CD14-positive monocyte (primary cell): ENCODE data around the gene RSF1. TPM values are rescaled to one million over a fixed set of nuclear protein-coding genes. Genes with fewer than 3 reads are reported as not detected.

ENCODE experiments used
- DNase-seq, 3 donors: peaks; one replicate each; pipeline ENCODE4 v3.0.0-alpha.2; 2011 to 2022
- H2AFZ ChIP-seq: 2 replicates; pipeline ENCODE4 v1.6.0; 2012; ENCODE audit warnings: mild to moderate bottlenecking, low read depth, low read length, inconsistent platforms; ENCODE audit not compliant: insufficient read depth, poor library complexity, severe bottlenecking
- H3K27ac ChIP-seq, 2 donors: 1 replicate in 1 of 2; 2 replicates in 1 of 2; pipeline ENCODE4 v1.5.1; 2012 to 2013; ENCODE audit warnings: low read length in 2 of 2, control low read depth in 1 of 2, inconsistent platforms in 1 of 2, low read depth in 1 of 2, mild to moderate bottlenecking in 1 of 2
- H3K27me3 ChIP-seq, 2 donors: one replicate each; pipeline versions ENCODE4 v1.6.0 to v1.6.1; 2011 to 2013; ENCODE audit warnings: low read length in 2 of 2; ENCODE audit not compliant: control insufficient read depth in 2 of 2, insufficient read depth in 2 of 2
- H3K36me3 ChIP-seq, 2 donors: replicated peaks in 1 of 2; 1 replicate in 1 of 2; 2 replicates in 1 of 2; pipeline versions ENCODE4 v1.5.1 to v1.6.1; 2012 to 2013; ENCODE audit warnings: low read length in 2 of 2, control low read depth in 1 of 2, inconsistent platforms in 1 of 2, mild to moderate bottlenecking in 1 of 2; ENCODE audit not compliant: insufficient read depth in 2 of 2, control insufficient read depth in 1 of 2
- H3K4me1 ChIP-seq, 2 donors: 1 replicate in 1 of 2; 2 replicates in 1 of 2; pipeline versions ENCODE4 v1.5.1 to v1.6.1; 2012 to 2013; ENCODE audit warnings: low read length in 2 of 2, control low read depth in 1 of 2, inconsistent platforms in 1 of 2, mild to moderate bottlenecking in 1 of 2, moderate library complexity in 1 of 2; ENCODE audit not compliant: insufficient read depth in 2 of 2, control insufficient read depth in 1 of 2
- H3K4me2 ChIP-seq: replicated peaks from 2 replicates; pipeline ENCODE3; 2012; ENCODE audit warnings: low read length, moderate library complexity, mild to moderate bottlenecking; ENCODE audit not compliant: poor library complexity, severe bottlenecking; ENCODE audit errors: extremely low read depth
- H3K4me3 ChIP-seq, 3 experiments: fragments of 200-600 bp in 1 of 3; sonication (generic) in 1 of 3; replicated peaks in 1 of 3; 1 replicate in 2 of 3; 2 replicates in 1 of 3; pipeline ENCODE4 v1.5.1; 2011 to 2013; ENCODE audit warnings: low read length in 3 of 3, mild to moderate bottlenecking in 3 of 3, control low read depth in 2 of 3, low read depth in 2 of 3, inconsistent platforms in 1 of 3, moderate library complexity in 1 of 3
- H3K79me2 ChIP-seq: 2 replicates; pipeline ENCODE4 v1.6.0; 2012; ENCODE audit warnings: mild to moderate bottlenecking, control low read depth, inconsistent platforms, low read length, moderate library complexity; ENCODE audit not compliant: insufficient read depth
- H3K9ac ChIP-seq: 2 replicates; pipeline ENCODE4 v1.6.0; 2017; ENCODE audit warnings: low read length, mild to moderate bottlenecking; ENCODE audit not compliant: insufficient read depth, poor library complexity, severe bottlenecking
- H3K9me3 ChIP-seq, 2 donors: replicated peaks in 1 of 2; 1 replicate in 1 of 2; 2 replicates in 1 of 2; pipeline versions ENCODE4 v1.5.1 to v1.6.1; 2012 to 2013; ENCODE audit warnings: low read length in 2 of 2, control low read depth in 1 of 2; ENCODE audit not compliant: control insufficient read depth in 1 of 2, insufficient read depth in 1 of 2
- H4K20me1 ChIP-seq: 2 replicates; pipeline ENCODE4 v1.6.0; 2012; ENCODE audit warnings: mild to moderate bottlenecking, low read length, control low read depth, moderate library complexity; ENCODE audit not compliant: insufficient read depth
- H3K27ac Mint-ChIP-seq, 7 donors: one replicate each; pipeline ENCODE4 v1.8.0; 2020; ENCODE audit warnings: mild to moderate bottlenecking in 7 of 7, mixed read lengths in 7 of 7, moderate library complexity in 6 of 7, inconsistent platforms in 2 of 7
- H3K27me3 Mint-ChIP-seq, 3 donors: one replicate each; pipeline ENCODE4 v1.8.0; 2021 to 2022; ENCODE audit warnings: low read depth in 3 of 3, mild to moderate bottlenecking in 3 of 3, mixed read lengths in 3 of 3, moderate library complexity in 3 of 3, inconsistent platforms in 1 of 3
- H3K36me3 Mint-ChIP-seq, 2 donors: one replicate each; pipeline ENCODE4 v1.8.0; 2020; ENCODE audit warnings: mixed read lengths in 2 of 2, inconsistent platforms in 1 of 2, mild to moderate bottlenecking in 1 of 2
- H3K4me1 Mint-ChIP-seq: one replicate; pipeline ENCODE4 v1.8.0; 2020; ENCODE audit warnings: mild to moderate bottlenecking, mixed read lengths
- H3K4me3 Mint-ChIP-seq, 2 donors: one replicate each; pipeline ENCODE4 v1.8.0; 2020; ENCODE audit warnings: mild to moderate bottlenecking in 2 of 2, mixed read lengths in 2 of 2, moderate library complexity in 1 of 2
- H3K9me3 Mint-ChIP-seq, 7 donors: one replicate each; pipeline ENCODE4 v1.8.0; 2020 to 2022; ENCODE audit warnings: mixed read lengths in 7 of 7, mild to moderate bottlenecking in 6 of 7, moderate library complexity in 6 of 7, inconsistent platforms in 2 of 7
- WGBS: methylation state at CpG from one replicate; pipeline ENCODE4 v1.1.5; 2013; ENCODE audit warnings: missing lambda C conversion rate; ENCODE audit not compliant: insufficient coverage; 5-methylcytosine and 5-hydroxymethylcytosine counted together
- intact Hi-C, 2 donors: fragments of 100-400 bp; cut with micrococcal nuclease; formaldehyde crosslinking; loops; one replicate each; pipeline versions ENCODE4 v1.15.0 to v1.15.1; 2023
- polyA plus RNA-seq, 3 donors: library from polyadenylated mRNA; depleted of rRNA in 1 of 3; unstranded in 2 of 3; stranded (reverse) in 1 of 3; fragments of 300-500 nt in 2 of 3; fragments of >200 nt in 1 of 3; fragmentation: Illumina TruSeq in 2 of 3; gene quantifications; 1 replicate in 2 of 3; 2 replicates in 1 of 3; pipeline ENCODE4 v1.2.3, GENCODE V29; 2012 to 2021
- TF ChIP-seq, protein P1 (sequence below): fragments of 200-600 bp; IDR thresholded peaks from one replicate; pipeline ENCODE4 v1.8.0; 2022; ENCODE audit warnings: antibody characterized with exemption, mild to moderate bottlenecking

RSF1 gene
- polyA plus RNA-seq, 3 donors, result 8.3 to 14.8 (median 9.2) TPM

DNA sequence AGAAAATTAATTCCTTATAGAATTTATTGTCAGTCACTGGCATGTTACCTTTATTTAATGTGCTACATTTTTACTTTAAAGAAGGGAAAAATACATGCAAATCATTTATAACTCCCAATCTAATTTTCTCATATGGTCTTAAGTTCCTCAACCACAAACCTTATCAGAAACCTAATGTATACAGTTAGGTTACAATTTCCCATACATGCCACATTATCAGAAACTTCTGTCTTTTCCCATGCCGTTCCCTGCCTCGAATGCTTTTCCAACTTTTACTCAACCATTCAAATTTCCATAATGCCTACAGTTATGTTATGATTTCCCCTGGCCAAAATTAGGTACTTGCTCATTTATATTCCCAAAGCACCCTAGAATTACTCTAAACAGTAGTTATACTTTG lies 13.5 kb downstream of the RSF1 start:
- no peaks in the 10 kb centered on the region for H3K4me1 ChIP-seq
- no peak overlapping the region for H3K27ac ChIP-seq
- peaks cover 99% of the 10 kb centered on the region for H4K20me1 ChIP-seq
- TF ChIP-seq, protein P1, sequence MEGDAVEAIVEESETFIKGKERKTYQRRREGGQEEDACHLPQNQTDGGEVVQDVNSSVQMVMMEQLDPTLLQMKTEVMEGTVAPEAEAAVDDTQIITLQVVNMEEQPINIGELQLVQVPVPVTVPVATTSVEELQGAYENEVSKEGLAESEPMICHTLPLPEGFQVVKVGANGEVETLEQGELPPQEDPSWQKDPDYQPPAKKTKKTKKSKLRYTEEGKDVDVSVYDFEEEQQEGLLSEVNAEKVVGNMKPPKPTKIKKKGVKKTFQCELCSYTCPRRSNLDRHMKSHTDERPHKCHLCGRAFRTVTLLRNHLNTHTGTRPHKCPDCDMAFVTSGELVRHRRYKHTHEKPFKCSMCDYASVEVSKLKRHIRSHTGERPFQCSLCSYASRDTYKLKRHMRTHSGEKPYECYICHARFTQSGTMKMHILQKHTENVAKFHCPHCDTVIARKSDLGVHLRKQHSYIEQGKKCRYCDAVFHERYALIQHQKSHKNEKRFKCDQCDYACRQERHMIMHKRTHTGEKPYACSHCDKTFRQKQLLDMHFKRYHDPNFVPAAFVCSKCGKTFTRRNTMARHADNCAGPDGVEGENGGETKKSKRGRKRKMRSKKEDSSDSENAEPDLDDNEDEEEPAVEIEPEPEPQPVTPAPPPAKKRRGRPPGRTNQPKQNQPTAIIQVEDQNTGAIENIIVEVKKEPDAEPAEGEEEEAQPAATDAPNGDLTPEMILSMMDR, result no peak
- Mint-ChIP-seq H3K27me3 (peaks cover 0 to 2% (median 0%) of the 10 kb centered on the region in 3 donors), H3K4me3 (no peak overlapping the region), H3K36me3 (peaks cover 16 to 31% of the 10 kb centered on the region in 2 donors), H3K9me3 (no peaks in the 10 kb centered on the region), H3K27ac (no peak overlapping the region), H3K4me1 (peaks cover 9% of the 10 kb centered on the region)
- no peak overlapping the region for H3K4me2 ChIP-seq
- no peaks in the 10 kb centered on the region for H3K27me3 ChIP-seq
- no peak overlapping the region for H2AFZ ChIP-seq
- H3K79me2 ChIP-seq, result peaks cover 95% of the 10 kb centered on the region
- H3K4me3 ChIP-seq, result no peak overlapping the region
- no peak overlapping the region for H3K9ac ChIP-seq
- intact Hi-C loops, result no loop called here
- 100% methylated on average over 1 of the region's 2 CpGs for WGBS
- no peak for DNase-seq
- H3K36me3 ChIP-seq, result peaks cover 3 to 33% of the 10 kb centered on the region in 2 donors
- no peaks in the 10 kb centered on the region for H3K9me3 ChIP-seq

DNA sequence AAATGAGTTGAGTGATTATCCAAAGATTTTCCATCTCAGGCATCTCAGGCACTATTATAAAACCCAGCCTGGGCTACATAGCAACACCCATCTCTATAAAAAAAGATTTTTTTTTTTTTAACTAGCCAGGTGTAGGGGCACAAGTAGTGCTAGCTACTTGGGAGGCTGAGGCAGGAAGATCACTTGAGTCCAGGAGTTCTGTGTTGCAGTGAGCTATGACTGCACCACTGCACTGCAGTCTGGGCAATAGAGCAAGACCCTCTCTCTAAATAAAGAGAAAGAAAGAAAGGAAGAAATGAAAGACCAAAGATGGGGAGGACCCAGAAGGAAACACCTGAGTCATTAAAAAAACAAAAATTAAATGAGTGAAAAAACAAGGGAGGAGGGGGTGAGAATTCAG lies 14.1 kb downstream of the RSF1 start:
- Mint-ChIP-seq H3K27me3 (peaks cover 0 to 2% (median 0%) of the 10 kb centered on the region in 3 donors), H3K36me3 (peaks cover 14 to 27% of the 10 kb centered on the region in 2 donors), H3K9me3 (no peaks in the 10 kb centered on the region), H3K4me3 (no peak overlapping the region), H3K4me1 (peaks cover 9% of the 10 kb centered on the region), H3K27ac (peak overlapping the region in 2 of 7 donors; percentile 43 to 49)
- intact Hi-C loops, result no loop called here
- DNase-seq, result no peak
- Histone ChIP-seq H3K9ac (no peak overlapping the region), H3K4me3 (no peak overlapping the region), H3K9me3 (no peaks in the 10 kb centered on the region), H4K20me1 (peaks cover 99% of the 10 kb centered on the region), H3K79me2 (peaks cover 95% of the 10 kb centered on the region), H2AFZ (no peak overlapping the region), H3K27ac (no peak overlapping the region), H3K4me1 (no peaks in the 10 kb centered on the region), H3K36me3 (peaks cover 3 to 27% of the 10 kb centered on the region in 2 donors), H3K27me3 (no peaks in the 10 kb centered on the region), H3K4me2 (no peak overlapping the region)
- TF ChIP-seq, protein P1, result no peak
